Activated naive CD8-positive, alpha-beta T cell treated with anti-CD3 and anti-CD28 coated beads, Interleukin-2, amount 10 ng/mL, durations not matched to agents 7 days and 5 days (primary cell): Measurements from ENCODE around the gene SLC2A8. TPM values are rescaled to one million over a fixed set of nuclear protein-coding genes. Genes with fewer than 3 reads are reported as not detected.

Experiments used
- ATAC-seq: fragments of 150-1000 bp; cut with Tn5 transposase; one replicate; pipeline ENCODE4 v1.10.0; 2021; ENCODE audit warnings: low read depth, moderate library complexity
- POLR2A ChIA-PET: fragments of 350-600 bp; sonication (Branson Sonifier 250); formaldehyde crosslinking; loops from one replicate; lab custom pipeline; 2021; ENCODE audit warnings: antibody characterized with exemption; lab: Charles Lee
- DNase-seq: peaks from one replicate; pipeline ENCODE4 v3.0.0; 2021
- H3K27ac Mint-ChIP-seq: one replicate; pipeline ENCODE4 v1.8.0; 2022; ENCODE audit warnings: mild to moderate bottlenecking, mixed read lengths
- H3K27me3 Mint-ChIP-seq: one replicate; pipeline ENCODE4 v1.8.0; 2022; ENCODE audit warnings: mild to moderate bottlenecking, moderate library complexity, mixed read lengths
- H3K36me3 Mint-ChIP-seq: one replicate; pipeline ENCODE4 v1.8.0; 2021; ENCODE audit warnings: mild to moderate bottlenecking, mixed read lengths
- H3K4me1 Mint-ChIP-seq: one replicate; pipeline ENCODE4 v1.8.0; 2021; ENCODE audit warnings: mixed read lengths
- H3K4me3 Mint-ChIP-seq: one replicate; pipeline ENCODE4 v1.8.0; 2022; ENCODE audit warnings: mild to moderate bottlenecking, moderate library complexity, mixed read lengths
- H3K9me3 Mint-ChIP-seq: one replicate; pipeline ENCODE4 v1.8.0; 2021; ENCODE audit warnings: mixed read lengths
- total RNA-seq, 2 experiments: library from RNA; stranded (reverse); gene quantifications; one replicate each; pipeline ENCODE4 v1.2.3, GENCODE V29; 2021

The SLC2A8 gene
- total RNA-seq, 2 experiments from 2014 or later = 3.4 to 4.1 TPM

GRCh38 chr9:127365461-127365860, 31.5 kb upstream of the SLC2A8 start:
- ATAC-seq = no peak
- POLR2A ChIA-PET = no interaction called here
- peaks cover 9% of the 10 kb centered on the region for H3K4me1 Mint-ChIP-seq
- H3K27me3 Mint-ChIP-seq = peaks cover 36% of the 10 kb centered on the region
- no peak overlapping the region for H3K27ac Mint-ChIP-seq
- no peak overlapping the region for H3K4me3 Mint-ChIP-seq
- H3K36me3 Mint-ChIP-seq = no peaks in the 10 kb centered on the region
- DNase-seq = no peak
- no peaks in the 10 kb centered on the region for H3K9me3 Mint-ChIP-seq

GRCh38 chr9:127366594-127366993, 30.4 kb upstream of the SLC2A8 start:
- Mint-ChIP-seq H3K4me1 (peaks cover 3% of the 10 kb centered on the region), H3K27me3 (peaks cover 43% of the 10 kb centered on the region), H3K27ac (no peak overlapping the region), H3K9me3 (no peaks in the 10 kb centered on the region), H3K4me3 (no peak overlapping the region), H3K36me3 (no peaks in the 10 kb centered on the region)
- DNase-seq (no peak), ATAC-seq (no peak)
- POLR2A ChIA-PET = no interaction called here

GRCh38 chr9:127368852-127369402, 28.0 kb upstream of the SLC2A8 start:
- Mint-ChIP-seq H3K4me1 (no peaks in the 10 kb centered on the region), H3K4me3 (no peak overlapping the region), H3K27ac (no peak overlapping the region), H3K27me3 (peaks cover 65% of the 10 kb centered on the region), H3K36me3 (no peaks in the 10 kb centered on the region), H3K9me3 (no peaks in the 10 kb centered on the region)
- no peak for ATAC-seq
- DNase-seq = no peak
- POLR2A ChIA-PET = interaction anchor here (0.7 to 1.0 kb wide), 3 partner anchors 20 to 452 kb away, joined by 3 to 4 read pairs (median 4); no protein-coding TSS in a partner anchor

- no peak overlapping the region for H3K27ac Mint-ChIP-seq
- ATAC-seq (no peak), DNase-seq (no peak)
- H3K9me3 Mint-ChIP-seq = no peaks in the 10 kb centered on the region
- H3K36me3 Mint-ChIP-seq = no peaks in the 10 kb centered on the region
- POLR2A ChIA-PET = interaction anchor here (0.7 to 1.0 kb wide), 3 partner anchors 19 to 452 kb away, joined by 3 to 4 read pairs (median 4); no protein-coding TSS in a partner anchor
- no peak overlapping the region for H3K4me3 Mint-ChIP-seq
- H3K4me1 Mint-ChIP-seq = no peaks in the 10 kb centered on the region
- peaks cover 69% of the 10 kb centered on the region for H3K27me3 Mint-ChIP-seq
Observed at GRCh38 chr9:127369428-127369827, 27.5 kb upstream of the SLC2A8 start.

GRCh38 chr9:127370147-127370579, 26.8 kb upstream of the SLC2A8 start:
- Mint-ChIP-seq H3K27ac (no peak overlapping the region), H3K4me3 (no peak overlapping the region), H3K36me3 (no peaks in the 10 kb centered on the region), H3K27me3 (peaks cover 76% of the 10 kb centered on the region), H3K4me1 (no peaks in the 10 kb centered on the region), H3K9me3 (no peaks in the 10 kb centered on the region)
- POLR2A ChIA-PET = interaction anchor here (1.0 kb wide), 1 partner anchor 18 kb away, joined by 4 read pairs; no protein-coding TSS in a partner anchor
- no peak for DNase-seq
- ATAC-seq = no peak

GRCh38 chr9:127370672-127371648, 26.0 kb upstream of the SLC2A8 start:
- Mint-ChIP-seq H3K9me3 (no peaks in the 10 kb centered on the region), H3K27me3 (peaks cover 82% of the 10 kb centered on the region), H3K4me3 (no peak overlapping the region), H3K36me3 (no peaks in the 10 kb centered on the region), H3K4me1 (no peaks in the 10 kb centered on the region), H3K27ac (no peak overlapping the region)
- DNase-seq = no peak
- no peak for ATAC-seq
- POLR2A ChIA-PET = no interaction called here

GRCh38 chr9:127380479-127380878, 16.5 kb upstream of the SLC2A8 start:
- no peak overlapping the region for H3K4me3 Mint-ChIP-seq
- DNase-seq = no peak
- H3K9me3 Mint-ChIP-seq = peaks cover 5% of the 10 kb centered on the region
- peaks cover 81% of the 10 kb centered on the region for H3K27me3 Mint-ChIP-seq
- no peaks in the 10 kb centered on the region for H3K4me1 Mint-ChIP-seq
- H3K36me3 Mint-ChIP-seq = no peaks in the 10 kb centered on the region
- H3K27ac Mint-ChIP-seq = no peak overlapping the region
- ATAC-seq = no peak
- POLR2A ChIA-PET = interaction anchor here (0.6 kb wide), 1 partner anchor 28 kb away, joined by 4 read pairs; no protein-coding TSS in a partner anchor

GRCh38 chr9:127382541-127382940, 14.4 kb upstream of the SLC2A8 start:
- POLR2A ChIA-PET = no interaction called here
- no peak overlapping the region for H3K27ac Mint-ChIP-seq
- H3K36me3 Mint-ChIP-seq = no peaks in the 10 kb centered on the region
- H3K9me3 Mint-ChIP-seq = peaks cover 5% of the 10 kb centered on the region
- H3K4me1 Mint-ChIP-seq = no peaks in the 10 kb centered on the region
- H3K27me3 Mint-ChIP-seq = peaks cover 79% of the 10 kb centered on the region
- no peak overlapping the region for H3K4me3 Mint-ChIP-seq
- ATAC-seq (no peak), DNase-seq (no peak)

- H3K27me3 Mint-ChIP-seq = peaks cover 65% of the 10 kb centered on the region
- peaks cover 14% of the 10 kb centered on the region for H3K4me1 Mint-ChIP-seq
- no peaks in the 10 kb centered on the region for H3K36me3 Mint-ChIP-seq
- no peak for ATAC-seq
- DNase-seq = no peak
- peaks cover 4% of the 10 kb centered on the region for H3K9me3 Mint-ChIP-seq
- H3K27ac Mint-ChIP-seq = no peak overlapping the region
- no peak overlapping the region for H3K4me3 Mint-ChIP-seq
- POLR2A ChIA-PET = no interaction called here
Observed at GRCh38 chr9:127384016-127384730, 12.8 kb upstream of the SLC2A8 start.

GRCh38 chr9:127384901-127385300, 12.1 kb upstream of the SLC2A8 start:
- Mint-ChIP-seq H3K9me3 (peaks cover 2% of the 10 kb centered on the region), H3K4me3 (no peak overlapping the region), H3K27me3 (peaks cover 64% of the 10 kb centered on the region), H3K36me3 (no peaks in the 10 kb centered on the region), H3K4me1 (peaks cover 19% of the 10 kb centered on the region), H3K27ac (no peak overlapping the region)
- POLR2A ChIA-PET = no interaction called here
- DNase-seq = no peak
- ATAC-seq = no peak

- ATAC-seq (no peak), DNase-seq (no peak)
- POLR2A ChIA-PET = no interaction called here
- H3K4me3 Mint-ChIP-seq = no peak overlapping the region
- H3K27me3 Mint-ChIP-seq = peaks cover 64% of the 10 kb centered on the region
- peaks cover 24% of the 10 kb centered on the region for H3K4me1 Mint-ChIP-seq
- no peaks in the 10 kb centered on the region for H3K36me3 Mint-ChIP-seq
- no peaks in the 10 kb centered on the region for H3K9me3 Mint-ChIP-seq
- no peak overlapping the region for H3K27ac Mint-ChIP-seq
Observed at GRCh38 chr9:127386249-127386648, 10.7 kb upstream of the SLC2A8 start.

- Mint-ChIP-seq H3K27me3 (peaks cover 68% of the 10 kb centered on the region), H3K4me1 (peaks cover 24% of the 10 kb centered on the region), H3K36me3 (no peaks in the 10 kb centered on the region), H3K4me3 (no peak overlapping the region), H3K27ac (no peak overlapping the region), H3K9me3 (no peaks in the 10 kb centered on the region)
- ATAC-seq = no peak
- POLR2A ChIA-PET = no interaction called here
- no peak for DNase-seq
Observed at GRCh38 chr9:127386981-127387380, 10.0 kb upstream of the SLC2A8 start.
